C4-2B (cell line): Measurements from ENCODE around the gene RBM38.

Source experiments
- H3K27ac ChIP-seq: fragments of 450-650 bp; 2 replicates; pipeline ENCODE4 v1.5.1; 2017
- CTCF ChIP-seq: fragments of 450-650 bp; conservative IDR thresholded peaks from 2 replicates; pipeline ENCODE4 v1.5.1; 2017; ENCODE audit warnings: mild to moderate bottlenecking
- ZFX ChIP-seq: fragments of 450-650 bp; IDR thresholded peaks from 2 replicates; pipeline ENCODE4 v1.6.1; 2017

The RBM38 gene

GRCh38 chr20:57394121-57395082 lies 3.2 kb downstream of the RBM38 start:
- H3K27ac ChIP-seq = no peak overlapping the region
- TF ChIP-seq ZFX = no peak

GRCh38 chr20:57395111-57395966 lies 4.1 kb downstream of the RBM38 start:
- no peak overlapping the region for H3K27ac ChIP-seq
- TF ChIP-seq CTCF (no peak), ZFX (no peak)

GRCh38 chr20:57396212-57396983 lies 5.2 kb downstream of the RBM38 start:
- H3K27ac ChIP-seq = no peak overlapping the region
- no peak for TF ChIP-seq CTCF
- no peak for TF ChIP-seq ZFX

GRCh38 chr20:57396984-57397692 lies 5.9 kb downstream of the RBM38 start:
- H3K27ac ChIP-seq = no peak overlapping the region

GRCh38 chr20:57397693-57398108 lies 6.5 kb downstream of the RBM38 start:
- H3K27ac ChIP-seq = no peak overlapping the region
- no peak for TF ChIP-seq CTCF
- no peak for TF ChIP-seq ZFX

More at GRCh38 chr20:57396984-57397692, 5.9 kb downstream of the RBM38 start:
- TF ChIP-seq ZFX (no peak), CTCF (no peak)

GRCh38 chr20:57398231-57398821 lies 7.1 kb downstream of the RBM38 start:
- no peak overlapping the region for H3K27ac ChIP-seq
- TF ChIP-seq ZFX = no peak

- TF ChIP-seq CTCF (no peak), ZFX (no peak)
Measured at GRCh38 chr20:57398901-57399535, 7.8 kb downstream of the RBM38 start.

More at GRCh38 chr20:57398901-57399535, 7.8 kb downstream of the RBM38 start:
- H3K27ac ChIP-seq = no peak overlapping the region
